Thyroid gland (tissue), 4 donors: ENCODE results near the gene SLC7A10.
A peak's percentile ranks its signal among the peaks of the same experiment; 100 is the strongest.

Experiments used
- CTCF ChIP-seq, 6 experiments: fragments of 200-600 bp in 3 of 6; fragments of 450-650 bp in 3 of 6; sonication (generic) in 3 of 6; IDR thresholded peaks; one replicate each; pipeline ENCODE4 v1.5.1; 2016 to 2019; ENCODE audit warnings: antibody characterized with exemption in 6 of 6, mild to moderate bottlenecking in 2 of 6, inconsistent platforms in 1 of 6, moderate library complexity in 1 of 6
- POLR2A ChIP-seq, 2 donors: fragments of 450-650 bp; IDR thresholded peaks; one replicate each; pipeline ENCODE4 v1.6.1; 2017; ENCODE audit warnings: antibody characterized with exemption in 2 of 2, mild to moderate bottlenecking in 2 of 2, moderate library complexity in 1 of 2

GRCh38 chr19:33193865-33194362, 31.7 kb downstream of the SLC7A10 start, which contains the start of gene LRP3:
- TF ChIP-seq CTCF (IDR thresholded peaks at IDR 0.05) (no peak), POLR2A (IDR thresholded peaks at IDR 0.05) (peak in 1 of 2 donors; percentile 41)
